ENCODE data around the gene ZCCHC14. TPM values are rescaled to one million over a fixed set of nuclear protein-coding genes. Genes with fewer than 3 reads are reported as not detected.

Gene ZCCHC14
- total and polyA plus RNA-seq, 2 of the 13 experiments (the other 11 are each of a cell fraction or from before 2014, with no cell fraction given) = 12.4 to 12.5 TPM

DNA sequence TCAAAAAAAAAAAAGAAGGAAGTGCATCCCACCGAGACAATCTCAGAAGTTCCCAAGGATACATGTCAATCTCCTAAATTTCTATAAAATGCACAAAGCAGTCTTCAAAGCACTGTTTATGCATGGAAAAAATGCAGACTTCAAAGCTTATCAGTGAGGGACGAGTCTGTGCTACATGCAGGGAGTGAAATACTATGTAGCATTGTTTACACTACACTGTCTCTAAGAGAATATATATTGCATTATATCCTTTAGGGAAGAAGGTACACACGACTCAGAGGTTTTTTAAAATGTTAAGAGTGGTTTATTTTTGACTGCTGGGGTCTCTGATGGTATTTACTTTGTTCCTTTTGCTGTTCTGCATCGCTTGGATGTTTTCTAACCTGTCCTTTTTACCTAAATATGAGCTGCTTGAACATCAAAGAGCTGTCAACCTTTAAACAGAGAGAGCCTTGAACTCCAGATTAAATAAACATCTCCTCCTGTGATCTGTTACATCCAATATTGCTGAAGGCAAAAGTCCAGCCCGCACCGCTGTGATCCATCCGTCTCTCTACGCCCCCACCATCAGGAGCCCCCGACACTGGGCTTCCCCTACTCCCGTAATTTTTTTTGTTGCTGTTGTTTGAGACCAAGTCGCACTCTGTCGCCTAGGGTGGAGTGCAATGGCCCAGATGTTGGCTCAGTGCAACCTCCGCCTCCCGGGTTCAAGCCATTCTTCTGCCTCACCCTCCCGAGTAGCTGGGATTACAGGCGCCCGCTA, 110.6 kb downstream of the ZCCHC14 start (continued):
- TF ChIP-seq ZNF350 (CRISPR knock-in tag; IDR thresholded peaks at IDR 0.05; ENCODE audit: borderline replicate concordance, low read depth) (peak; percentile 37; the same call in 1 of the 2 replicates), IRF2 (CRISPR knock-in tag; IDR thresholded peaks at IDR 0.05) (peak; percentile 69), FOXA1 (IDR thresholded peaks at IDR 0.05) (peak; percentile 97), FOXA1 (CRISPR knock-in tag; IDR thresholded peaks at IDR 0.05) (peak; percentile 98), ZNF713 (CRISPR knock-in tag; IDR thresholded peaks at IDR 0.05) (no peak), ZSCAN21 (CRISPR knock-in tag; IDR thresholded peaks at IDR 0.05; ENCODE audit: borderline replicate concordance) (peak; percentile 60; the same call in 1 of the 2 replicates), ZZZ3 (CRISPR knock-in tag; IDR thresholded peaks at IDR 0.05; ENCODE audit: borderline replicate concordance) (peak; percentile 34; the same call in 1 of the 2 replicates), ZNF143 (CRISPR knock-in tag; IDR thresholded peaks at IDR 0.05) (0 out of 2 replicates have a peak, but pooled peaks have one; percentile 15), GFI1 (CRISPR knock-in tag; IDR thresholded peaks at IDR 0.05; ENCODE audit: borderline replicate concordance) (peak; percentile 91), ZNF230 (CRISPR knock-in tag; IDR thresholded peaks at IDR 0.05) (peak; percentile 74), MLLT10 (CRISPR knock-in tag; IDR thresholded peaks at IDR 0.05) (no peak), MIXL1 (CRISPR knock-in tag; IDR thresholded peaks at IDR 0.05) (peak; percentile 81)
- TF ChIP-seq, protein P1, sequence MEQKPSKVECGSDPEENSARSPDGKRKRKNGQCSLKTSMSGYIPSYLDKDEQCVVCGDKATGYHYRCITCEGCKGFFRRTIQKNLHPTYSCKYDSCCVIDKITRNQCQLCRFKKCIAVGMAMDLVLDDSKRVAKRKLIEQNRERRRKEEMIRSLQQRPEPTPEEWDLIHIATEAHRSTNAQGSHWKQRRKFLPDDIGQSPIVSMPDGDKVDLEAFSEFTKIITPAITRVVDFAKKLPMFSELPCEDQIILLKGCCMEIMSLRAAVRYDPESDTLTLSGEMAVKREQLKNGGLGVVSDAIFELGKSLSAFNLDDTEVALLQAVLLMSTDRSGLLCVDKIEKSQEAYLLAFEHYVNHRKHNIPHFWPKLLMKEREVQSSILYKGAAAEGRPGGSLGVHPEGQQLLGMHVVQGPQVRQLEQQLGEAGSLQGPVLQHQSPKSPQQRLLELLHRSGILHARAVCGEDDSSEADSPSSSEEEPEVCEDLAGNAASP (CRISPR knock-in tag; IDR thresholded peaks at IDR 0.05; ENCODE audit: borderline replicate concordance) = peak; percentile 91
- TF ChIP-seq, protein P2, sequence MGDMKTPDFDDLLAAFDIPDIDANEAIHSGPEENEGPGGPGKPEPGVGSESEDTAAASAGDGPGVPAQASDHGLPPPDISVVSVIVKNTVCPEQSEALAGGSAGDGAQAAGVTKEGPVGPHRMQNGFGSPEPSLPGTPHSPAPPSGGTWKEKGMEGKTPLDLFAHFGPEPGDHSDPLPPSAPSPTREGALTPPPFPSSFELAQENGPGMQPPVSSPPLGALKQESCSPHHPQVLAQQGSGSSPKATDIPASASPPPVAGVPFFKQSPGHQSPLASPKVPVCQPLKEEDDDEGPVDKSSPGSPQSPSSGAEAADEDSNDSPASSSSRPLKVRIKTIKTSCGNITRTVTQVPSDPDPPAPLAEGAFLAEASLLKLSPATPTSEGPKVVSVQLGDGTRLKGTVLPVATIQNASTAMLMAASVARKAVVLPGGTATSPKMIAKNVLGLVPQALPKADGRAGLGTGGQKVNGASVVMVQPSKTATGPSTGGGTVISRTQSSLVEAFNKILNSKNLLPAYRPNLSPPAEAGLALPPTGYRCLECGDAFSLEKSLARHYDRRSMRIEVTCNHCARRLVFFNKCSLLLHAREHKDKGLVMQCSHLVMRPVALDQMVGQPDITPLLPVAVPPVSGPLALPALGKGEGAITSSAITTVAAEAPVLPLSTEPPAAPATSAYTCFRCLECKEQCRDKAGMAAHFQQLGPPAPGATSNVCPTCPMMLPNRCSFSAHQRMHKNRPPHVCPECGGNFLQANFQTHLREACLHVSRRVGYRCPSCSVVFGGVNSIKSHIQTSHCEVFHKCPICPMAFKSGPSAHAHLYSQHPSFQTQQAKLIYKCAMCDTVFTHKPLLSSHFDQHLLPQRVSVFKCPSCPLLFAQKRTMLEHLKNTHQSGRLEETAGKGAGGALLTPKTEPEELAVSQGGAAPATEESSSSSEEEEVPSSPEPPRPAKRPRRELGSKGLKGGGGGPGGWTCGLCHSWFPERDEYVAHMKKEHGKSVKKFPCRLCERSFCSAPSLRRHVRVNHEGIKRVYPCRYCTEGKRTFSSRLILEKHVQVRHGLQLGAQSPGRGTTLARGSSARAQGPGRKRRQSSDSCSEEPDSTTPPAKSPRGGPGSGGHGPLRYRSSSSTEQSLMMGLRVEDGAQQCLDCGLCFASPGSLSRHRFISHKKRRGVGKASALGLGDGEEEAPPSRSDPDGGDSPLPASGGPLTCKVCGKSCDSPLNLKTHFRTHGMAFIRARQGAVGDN (CRISPR knock-in tag; IDR thresholded peaks at IDR 0.05) = no peak; the same call in 1 of the 2 replicates
- TF ChIP-seq, protein P3, sequence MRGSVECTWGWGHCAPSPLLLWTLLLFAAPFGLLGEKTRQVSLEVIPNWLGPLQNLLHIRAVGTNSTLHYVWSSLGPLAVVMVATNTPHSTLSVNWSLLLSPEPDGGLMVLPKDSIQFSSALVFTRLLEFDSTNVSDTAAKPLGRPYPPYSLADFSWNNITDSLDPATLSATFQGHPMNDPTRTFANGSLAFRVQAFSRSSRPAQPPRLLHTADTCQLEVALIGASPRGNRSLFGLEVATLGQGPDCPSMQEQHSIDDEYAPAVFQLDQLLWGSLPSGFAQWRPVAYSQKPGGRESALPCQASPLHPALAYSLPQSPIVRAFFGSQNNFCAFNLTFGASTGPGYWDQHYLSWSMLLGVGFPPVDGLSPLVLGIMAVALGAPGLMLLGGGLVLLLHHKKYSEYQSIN (CRISPR knock-in tag; IDR thresholded peaks at IDR 0.05; ENCODE audit: borderline replicate concordance) = no peak
- TF ChIP-seq, protein P4, sequence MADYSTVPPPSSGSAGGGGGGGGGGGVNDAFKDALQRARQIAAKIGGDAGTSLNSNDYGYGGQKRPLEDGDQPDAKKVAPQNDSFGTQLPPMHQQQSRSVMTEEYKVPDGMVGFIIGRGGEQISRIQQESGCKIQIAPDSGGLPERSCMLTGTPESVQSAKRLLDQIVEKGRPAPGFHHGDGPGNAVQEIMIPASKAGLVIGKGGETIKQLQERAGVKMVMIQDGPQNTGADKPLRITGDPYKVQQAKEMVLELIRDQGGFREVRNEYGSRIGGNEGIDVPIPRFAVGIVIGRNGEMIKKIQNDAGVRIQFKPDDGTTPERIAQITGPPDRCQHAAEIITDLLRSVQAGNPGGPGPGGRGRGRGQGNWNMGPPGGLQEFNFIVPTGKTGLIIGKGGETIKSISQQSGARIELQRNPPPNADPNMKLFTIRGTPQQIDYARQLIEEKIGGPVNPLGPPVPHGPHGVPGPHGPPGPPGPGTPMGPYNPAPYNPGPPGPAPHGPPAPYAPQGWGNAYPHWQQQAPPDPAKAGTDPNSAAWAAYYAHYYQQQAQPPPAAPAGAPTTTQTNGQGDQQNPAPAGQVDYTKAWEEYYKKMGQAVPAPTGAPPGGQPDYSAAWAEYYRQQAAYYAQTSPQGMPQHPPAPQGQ (CRISPR knock-in tag; IDR thresholded peaks at IDR 0.05; ENCODE audit: borderline replicate concordance) = no peak; the same call in 1 of the 2 replicates
- TF ChIP-seq, protein P5, sequence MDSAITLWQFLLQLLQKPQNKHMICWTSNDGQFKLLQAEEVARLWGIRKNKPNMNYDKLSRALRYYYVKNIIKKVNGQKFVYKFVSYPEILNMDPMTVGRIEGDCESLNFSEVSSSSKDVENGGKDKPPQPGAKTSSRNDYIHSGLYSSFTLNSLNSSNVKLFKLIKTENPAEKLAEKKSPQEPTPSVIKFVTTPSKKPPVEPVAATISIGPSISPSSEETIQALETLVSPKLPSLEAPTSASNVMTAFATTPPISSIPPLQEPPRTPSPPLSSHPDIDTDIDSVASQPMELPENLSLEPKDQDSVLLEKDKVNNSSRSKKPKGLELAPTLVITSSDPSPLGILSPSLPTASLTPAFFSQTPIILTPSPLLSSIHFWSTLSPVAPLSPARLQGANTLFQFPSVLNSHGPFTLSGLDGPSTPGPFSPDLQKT (CRISPR knock-in tag; IDR thresholded peaks at IDR 0.05; ENCODE audit: borderline replicate concordance) = no peak
- TF ChIP-seq, protein P6, sequence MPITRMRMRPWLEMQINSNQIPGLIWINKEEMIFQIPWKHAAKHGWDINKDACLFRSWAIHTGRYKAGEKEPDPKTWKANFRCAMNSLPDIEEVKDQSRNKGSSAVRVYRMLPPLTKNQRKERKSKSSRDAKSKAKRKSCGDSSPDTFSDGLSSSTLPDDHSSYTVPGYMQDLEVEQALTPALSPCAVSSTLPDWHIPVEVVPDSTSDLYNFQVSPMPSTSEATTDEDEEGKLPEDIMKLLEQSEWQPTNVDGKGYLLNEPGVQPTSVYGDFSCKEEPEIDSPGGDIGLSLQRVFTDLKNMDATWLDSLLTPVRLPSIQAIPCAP (CRISPR knock-in tag; IDR thresholded peaks at IDR 0.05; ENCODE audit: low read depth) = no peak; the same call in 1 of the 2 replicates

Measured in HepG2 (cell line).